Body of pancreas (tissue), 4 donors: ENCODE measurements around the gene UTS2B. TPM values are rescaled to one million over a fixed set of nuclear protein-coding genes. Genes with fewer than 3 reads are reported as not detected.

ENCODE experiments used
- ATAC-seq: fragments of 150-250 bp; one replicate; pipeline ENCODE4 v1.9.1; 2016
- DNase-seq, 4 donors: peaks; one replicate each; pipeline ENCODE4 v3.0.0-alpha.2; 2019
- H3K27ac ChIP-seq, 4 donors: fragments of 200-600 bp; sonication (generic); 1 replicate in 3 of 4; 2 replicates in 1 of 4; pipeline versions ENCODE4 v1.5.1 to v1.6.1; 2016 to 2019; ENCODE audit warnings: mild to moderate bottlenecking in 1 of 4, mixed read lengths in 1 of 4, moderate library complexity in 1 of 4
- H3K27me3 ChIP-seq, 2 donors: fragments of 200-600 bp; sonication (generic); one replicate each; pipeline ENCODE4 v1.6.0; 2016; ENCODE audit warnings: mild to moderate bottlenecking in 1 of 2
- H3K36me3 ChIP-seq, 2 donors: fragments of 200-600 bp; sonication (generic); replicated peaks in 1 of 2; 2 replicates each; pipeline ENCODE4 v1.5.1; 2016; ENCODE audit warnings: low read depth in 2 of 2; ENCODE audit not compliant: insufficient read depth in 1 of 2
- H3K4me1 ChIP-seq: fragments of 200-600 bp; sonication (generic); one replicate; pipeline ENCODE4 v1.6.0; 2016
- H3K4me3 ChIP-seq, 2 donors: fragments of 200-600 bp; sonication (generic); 1 replicate in 1 of 2; 2 replicates in 1 of 2; pipeline ENCODE4 v1.5.1; 2016 to 2019
- H3K9me3 ChIP-seq, 3 donors: fragments of 200-600 bp; sonication (generic); 1 replicate in 2 of 3; 2 replicates in 1 of 3; pipeline ENCODE4 v1.5.1; 2016
- CTCF ChIP-seq, 7 experiments: fragments of 450-650 bp in 4 of 7; fragments of 200-600 bp in 3 of 7; sonication (generic) in 3 of 7; IDR thresholded peaks; one replicate each; pipeline ENCODE4 v1.5.1; 2016 to 2019; ENCODE audit warnings: antibody characterized with exemption in 7 of 7
- POLR2A ChIP-seq, 3 donors: fragments of 450-650 bp; IDR thresholded peaks; one replicate each; pipeline ENCODE4 v1.6.1; 2016; ENCODE audit warnings: antibody characterized with exemption in 3 of 3, mild to moderate bottlenecking in 2 of 3
- WGBS, 2 donors: methylation state at CpG; one replicate each; pipeline ENCODE4 v1.1.5; 2017; 5-methylcytosine and 5-hydroxymethylcytosine counted together
- intact Hi-C: fragments of 100-400 bp; cut with DNase I; formaldehyde crosslinking; loops from one replicate; pipeline ENCODE4 v1.15.1; 2023
- total RNA-seq, 2 donors: library from RNA; depleted of rRNA; stranded (reverse); fragments of >200 nt; gene quantifications; one replicate each; pipeline ENCODE4 v1.1.0, GENCODE V29; 2016

The UTS2B gene
- total RNA-seq, 2 donors from 2014 or later, result not detected

- WGBS, 2 donors, result 44 to 47% methylated on average over 2 of the region's 2 CpGs
- ATAC-seq, result no peak
- intact Hi-C loops, result no loop called here
Measured at GRCh38 chr3:191342006-191342405, 11.7 kb upstream of the UTS2B start.

GRCh38 chr3:191340966-191341365, 10.6 kb upstream of the UTS2B start:
- Histone ChIP-seq H3K9me3 (no peaks in the 10 kb centered on the region), H3K27me3 (no peaks in the 10 kb centered on the region), H3K4me3 (no peak overlapping the region), H3K4me1 (peaks cover 52% of the 10 kb centered on the region), H3K36me3 (no peaks in the 10 kb centered on the region), H3K27ac (no peak overlapping the region)
- TF ChIP-seq CTCF (IDR thresholded peaks at IDR 0.05) (no peak), POLR2A (IDR thresholded peaks at IDR 0.05) (no peak)
- WGBS, 2 donors, result 76 to 86% methylated on average over 1 of the region's 1 CpG
- intact Hi-C loops, result no loop called here
- ATAC-seq (no peak), DNase-seq (no peak)

More at GRCh38 chr3:191342006-191342405, 11.7 kb upstream of the UTS2B start:
- no peak for DNase-seq
- Histone ChIP-seq H3K9me3 (no peaks in the 10 kb centered on the region), H3K27me3 (no peaks in the 10 kb centered on the region), H3K36me3 (no peaks in the 10 kb centered on the region), H3K27ac (no peak overlapping the region), H3K4me3 (no peak overlapping the region), H3K4me1 (peaks cover 56% of the 10 kb centered on the region)
- TF ChIP-seq POLR2A (IDR thresholded peaks at IDR 0.05) (no peak), CTCF (IDR thresholded peaks at IDR 0.05) (no peak)

GRCh38 chr3:191340351-191340750, 10.0 kb upstream of the UTS2B start:
- peaks cover 52% of the 10 kb centered on the region for H3K4me1 ChIP-seq
- TF ChIP-seq POLR2A (IDR thresholded peaks at IDR 0.05) (no peak), CTCF (IDR thresholded peaks at IDR 0.05) (no peak)
- no peak for DNase-seq
- intact Hi-C loops, result no loop called here
- no peak for ATAC-seq
- 92 to 96% methylated on average over 2 of the region's 2 CpGs for WGBS, 2 donors
- H3K27me3 ChIP-seq, result no peaks in the 10 kb centered on the region
- no peak overlapping the region for H3K27ac ChIP-seq
- no peaks in the 10 kb centered on the region for H3K9me3 ChIP-seq
- H3K4me3 ChIP-seq, result no peak overlapping the region
- no peaks in the 10 kb centered on the region for H3K36me3 ChIP-seq

- no peak for TF ChIP-seq CTCF (IDR thresholded peaks at IDR 0.05)
- no peak for TF ChIP-seq POLR2A (IDR thresholded peaks at IDR 0.05)
- intact Hi-C loops, result no loop called here
- ATAC-seq (no peak), DNase-seq (no peak)
- no peak overlapping the region for H3K4me3 ChIP-seq
- no peak overlapping the region for H3K27ac ChIP-seq
- no peaks in the 10 kb centered on the region for H3K36me3 ChIP-seq
- peaks cover 52% of the 10 kb centered on the region for H3K4me1 ChIP-seq
- no peaks in the 10 kb centered on the region for H3K9me3 ChIP-seq
- H3K27me3 ChIP-seq, result no peaks in the 10 kb centered on the region
- WGBS, 2 donors, result 67 to 73% methylated on average over 3 of the region's 3 CpGs
Measured at GRCh38 chr3:191339316-191339917, 9.1 kb upstream of the UTS2B start.

GRCh38 chr3:191338177-191338488, 7.8 kb upstream of the UTS2B start:
- no peaks in the 10 kb centered on the region for H3K36me3 ChIP-seq
- WGBS, 2 donors, result 91 to 95% methylated on average over 4 of the region's 4 CpGs
- intact Hi-C loops, result no loop called here
- H3K4me1 ChIP-seq, result peaks cover 52% of the 10 kb centered on the region
- H3K4me3 ChIP-seq, result no peak overlapping the region
- no peaks in the 10 kb centered on the region for H3K9me3 ChIP-seq
- no peak overlapping the region for H3K27ac ChIP-seq
- DNase-seq (no peak), ATAC-seq (no peak)
- H3K27me3 ChIP-seq, result no peaks in the 10 kb centered on the region
- TF ChIP-seq POLR2A (IDR thresholded peaks at IDR 0.05) (no peak), CTCF (IDR thresholded peaks at IDR 0.05) (no peak)
